Parathyroid adenoma (tissue), 2 donors: Measurements from ENCODE around the gene PMFBP1.

Experiments
- H2AFZ ChIP-seq: fragments of 300-600 bp; sonication (generic); one replicate; pipeline ENCODE4 v1.7.0; 2017; ENCODE audit warnings: antibody characterized with exemption, mild to moderate bottlenecking
- H3K27ac ChIP-seq: fragments of 300-600 bp; sonication (generic); one replicate; pipeline ENCODE4 v1.7.0; 2017
- H3K27me3 ChIP-seq: fragments of 300-600 bp; sonication (generic); one replicate; pipeline ENCODE4 v1.7.0; 2017; ENCODE audit warnings: low read length; ENCODE audit not compliant: control insufficient read depth, insufficient read depth
- H3K36me3 ChIP-seq: fragments of 300-600 bp; sonication (generic); one replicate; pipeline ENCODE4 v1.7.0; 2017; ENCODE audit warnings: low read length; ENCODE audit not compliant: control insufficient read depth, insufficient read depth
- H3K4me1 ChIP-seq: fragments of 300-600 bp; sonication (generic); one replicate; pipeline ENCODE4 v1.7.0; 2017; ENCODE audit warnings: control low read depth
- H3K4me2 ChIP-seq: fragments of 300-600 bp; sonication (generic); one replicate; pipeline ENCODE4 v1.7.0; 2017; ENCODE audit warnings: low read length
- H3K4me3 ChIP-seq: fragments of 300-600 bp; sonication (generic); one replicate; pipeline ENCODE4 v1.7.0; 2017; ENCODE audit warnings: low read depth, low read length
- H3K79me2 ChIP-seq: fragments of 300-600 bp; sonication (generic); one replicate; pipeline ENCODE4 v1.7.0; 2017; ENCODE audit warnings: control low read depth
- H3K9ac ChIP-seq: fragments of 300-600 bp; sonication (generic); one replicate; pipeline ENCODE4 v1.7.0; 2017; ENCODE audit warnings: mild to moderate bottlenecking
- H3K9me3 ChIP-seq: fragments of 300-600 bp; sonication (generic); one replicate; pipeline ENCODE4 v1.7.0; 2017; ENCODE audit warnings: low read length; ENCODE audit not compliant: control insufficient read depth
- CTCF ChIP-seq: fragments of 300-600 bp; sonication (generic); IDR thresholded peaks from one replicate; pipeline ENCODE4 v1.7.0; 2017; ENCODE audit warnings: antibody characterized with exemption, mild to moderate bottlenecking
- donor health status: primary hyperparathyroidism.

The PMFBP1 gene

GRCh38 chr16:72108353-72109102, 63.4 kb downstream of the PMFBP1 start:
- Histone ChIP-seq H3K4me1 (no peaks in the 10 kb centered on the region), H3K36me3 (no peaks in the 10 kb centered on the region), H2AFZ (no peak overlapping the region), H3K27me3 (no peaks in the 10 kb centered on the region), H3K9ac (no peak overlapping the region), H3K27ac (no peak overlapping the region), H3K4me3 (no peak overlapping the region), H3K9me3 (no peaks in the 10 kb centered on the region), H3K4me2 (no peak overlapping the region), H3K79me2 (no peaks in the 10 kb centered on the region)
- no peak for TF ChIP-seq CTCF

GRCh38 chr16:72107371-72107770, 64.6 kb downstream of the PMFBP1 start:
- H3K9me3 ChIP-seq: no peaks in the 10 kb centered on the region
- no peak overlapping the region for H3K4me3 ChIP-seq
- no peak overlapping the region for H3K9ac ChIP-seq
- H3K36me3 ChIP-seq: no peaks in the 10 kb centered on the region
- no peaks in the 10 kb centered on the region for H3K79me2 ChIP-seq
- no peak overlapping the region for H3K4me2 ChIP-seq
- TF ChIP-seq CTCF: no peak
- H3K27ac ChIP-seq: no peak overlapping the region
- no peaks in the 10 kb centered on the region for H3K4me1 ChIP-seq
- no peak overlapping the region for H2AFZ ChIP-seq
- H3K27me3 ChIP-seq: no peaks in the 10 kb centered on the region

DNA sequence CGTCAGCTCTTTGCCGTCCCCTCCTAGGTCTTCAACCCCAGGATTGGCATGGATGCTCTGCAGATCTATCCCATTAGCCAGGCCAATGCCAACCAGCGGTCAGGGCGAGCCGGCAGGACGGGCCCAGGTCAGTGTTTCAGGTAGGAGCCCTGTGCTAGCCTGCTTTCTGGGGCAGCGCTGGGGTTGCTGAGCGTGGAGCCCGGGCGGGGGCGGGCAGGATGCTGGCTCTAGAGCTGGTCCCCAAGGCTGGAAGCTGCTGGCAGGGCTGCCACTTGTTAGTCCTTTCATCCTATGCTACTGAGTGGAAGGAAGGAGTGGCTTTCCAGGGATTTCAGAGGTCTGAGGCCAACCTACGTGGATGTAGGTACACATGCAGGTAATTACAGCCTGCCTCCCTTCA, 66.0 kb downstream of the PMFBP1 start:
- no peak overlapping the region for H3K4me3 ChIP-seq
- no peak overlapping the region for H3K9ac ChIP-seq
- no peaks in the 10 kb centered on the region for H3K36me3 ChIP-seq
- no peak overlapping the region for H3K4me2 ChIP-seq
- H2AFZ ChIP-seq: no peak overlapping the region
- H3K27ac ChIP-seq: no peak overlapping the region
- no peaks in the 10 kb centered on the region for H3K27me3 ChIP-seq
- H3K9me3 ChIP-seq: no peaks in the 10 kb centered on the region
- H3K4me1 ChIP-seq: no peaks in the 10 kb centered on the region
- no peak for TF ChIP-seq CTCF
- H3K79me2 ChIP-seq: no peaks in the 10 kb centered on the region

DNA sequence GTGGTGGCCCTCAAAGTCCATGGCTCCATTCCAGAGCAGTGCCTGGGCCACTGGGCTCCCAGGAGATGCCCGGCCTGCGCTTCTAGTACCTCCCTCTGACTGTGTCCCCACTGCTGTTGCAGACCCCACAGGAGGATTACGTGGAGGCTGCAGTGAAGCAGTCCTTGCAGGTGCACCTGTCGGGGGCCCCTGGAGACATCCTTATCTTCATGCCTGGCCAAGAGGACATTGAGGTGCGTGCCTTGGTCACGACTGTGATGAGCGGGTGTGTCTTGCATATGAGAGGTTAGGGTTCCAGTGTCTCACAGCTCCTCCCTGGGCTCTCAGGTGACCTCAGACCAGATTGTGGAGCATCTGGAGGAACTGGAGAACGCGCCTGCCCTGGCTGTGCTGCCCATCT, 67.0 kb downstream of the PMFBP1 start:
- Histone ChIP-seq H3K36me3 (no peaks in the 10 kb centered on the region), H3K9ac (no peak overlapping the region), H3K9me3 (no peaks in the 10 kb centered on the region), H3K4me2 (no peak overlapping the region), H3K27me3 (no peaks in the 10 kb centered on the region), H2AFZ (no peak overlapping the region), H3K27ac (no peak overlapping the region), H3K4me3 (no peak overlapping the region), H3K79me2 (peaks cover under 1% of the 10 kb centered on the region), H3K4me1 (no peaks in the 10 kb centered on the region)
- no peak for TF ChIP-seq CTCF

DNA sequence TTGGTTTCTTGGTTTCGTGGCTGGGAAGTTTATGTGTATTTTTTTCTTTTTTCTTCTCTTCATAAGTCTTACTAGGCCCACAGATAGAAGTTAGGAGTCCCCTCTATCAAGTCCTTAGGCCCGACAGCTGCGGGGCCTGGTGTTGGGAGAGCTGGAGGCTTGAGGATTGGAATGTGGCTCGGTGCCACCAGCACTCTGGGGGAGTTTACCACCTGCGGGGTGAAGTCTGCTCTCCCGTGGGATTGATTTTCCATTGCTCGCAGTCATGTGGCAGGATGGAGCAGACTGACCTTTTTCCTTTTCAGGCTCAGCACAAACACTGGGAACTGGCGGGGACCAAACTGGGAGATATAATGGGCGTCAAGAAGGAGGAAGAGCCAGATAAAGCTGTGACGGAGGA, 70.8 kb downstream of the PMFBP1 start:
- no peaks in the 10 kb centered on the region for H3K9me3 ChIP-seq

More for the DNA sequence above, 70.8 kb downstream of the PMFBP1 start:
- Histone ChIP-seq H3K27ac (no peak overlapping the region), H3K4me1 (no peaks in the 10 kb centered on the region), H3K27me3 (no peaks in the 10 kb centered on the region), H3K79me2 (peaks cover 2% of the 10 kb centered on the region), H2AFZ (no peak overlapping the region), H3K4me3 (no peak overlapping the region), H3K36me3 (no peaks in the 10 kb centered on the region), H3K4me2 (no peak overlapping the region), H3K9ac (no peak overlapping the region)
- TF ChIP-seq CTCF: no peak
